ENCODE data around the gene TSSK6. TPM values are rescaled to one million over a fixed set of nuclear protein-coding genes. Genes with fewer than 3 reads are reported as not detected.

TSSK6 gene
- total RNA-seq (ENCODE audit: low replicate concordance): 1.5 and 2.3 TPM in 2 replicates
- long read RNA-seq: 0 reads

DNA sequence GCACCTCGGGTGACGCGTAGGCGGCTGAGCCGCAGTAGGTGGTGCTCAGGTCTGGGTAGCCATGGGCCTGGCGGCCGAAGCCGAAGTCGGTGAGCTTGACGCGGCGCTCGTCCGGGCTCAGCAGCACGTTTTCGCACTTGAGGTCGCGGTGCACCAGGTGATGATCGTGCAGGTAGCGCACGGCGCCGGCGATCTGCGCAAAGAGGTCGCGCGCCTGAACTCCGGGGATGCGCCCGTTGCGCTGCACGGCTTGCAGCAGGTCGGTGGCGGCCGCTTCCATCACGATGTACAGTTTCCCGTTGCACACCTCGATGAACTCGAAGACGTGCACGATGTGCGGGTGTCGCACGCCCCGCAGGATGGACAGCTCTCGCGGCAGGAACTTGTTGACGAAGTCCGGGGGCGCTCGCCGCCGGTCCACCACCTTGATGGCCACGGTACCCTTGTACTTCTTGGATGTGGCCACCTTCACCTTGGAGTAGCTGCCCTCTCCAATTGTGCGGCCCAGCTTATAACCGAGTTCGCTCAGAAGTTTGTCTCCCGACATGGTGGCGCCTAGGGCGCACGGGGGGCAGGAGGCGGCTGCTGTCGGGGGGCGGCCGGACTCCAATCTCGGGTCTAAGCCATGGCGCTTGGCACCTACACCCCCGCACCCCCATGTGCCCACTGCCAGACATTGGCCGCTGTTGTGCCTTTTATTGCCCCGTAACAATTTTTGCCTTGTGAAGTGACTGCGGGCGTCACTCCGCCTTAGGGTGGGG is at the start of gene TSSK6:
TSSK6 (minus strand) TSS at position 668 of the 761 bp plus-strand sequence; CDS start at position 547, 121 bp downstream.
- no peak for DNase-seq (ENCODE audit: extremely low spot score, unreplicated experiment)
- peak within 1 kb of the TSS; percentile 96 for H3K4me3 Mint-ChIP-seq
- H3K36me3 Mint-ChIP-seq: peaks cover 6% of the 10 kb centered on the region
- TF ChIP-seq, protein P1, sequence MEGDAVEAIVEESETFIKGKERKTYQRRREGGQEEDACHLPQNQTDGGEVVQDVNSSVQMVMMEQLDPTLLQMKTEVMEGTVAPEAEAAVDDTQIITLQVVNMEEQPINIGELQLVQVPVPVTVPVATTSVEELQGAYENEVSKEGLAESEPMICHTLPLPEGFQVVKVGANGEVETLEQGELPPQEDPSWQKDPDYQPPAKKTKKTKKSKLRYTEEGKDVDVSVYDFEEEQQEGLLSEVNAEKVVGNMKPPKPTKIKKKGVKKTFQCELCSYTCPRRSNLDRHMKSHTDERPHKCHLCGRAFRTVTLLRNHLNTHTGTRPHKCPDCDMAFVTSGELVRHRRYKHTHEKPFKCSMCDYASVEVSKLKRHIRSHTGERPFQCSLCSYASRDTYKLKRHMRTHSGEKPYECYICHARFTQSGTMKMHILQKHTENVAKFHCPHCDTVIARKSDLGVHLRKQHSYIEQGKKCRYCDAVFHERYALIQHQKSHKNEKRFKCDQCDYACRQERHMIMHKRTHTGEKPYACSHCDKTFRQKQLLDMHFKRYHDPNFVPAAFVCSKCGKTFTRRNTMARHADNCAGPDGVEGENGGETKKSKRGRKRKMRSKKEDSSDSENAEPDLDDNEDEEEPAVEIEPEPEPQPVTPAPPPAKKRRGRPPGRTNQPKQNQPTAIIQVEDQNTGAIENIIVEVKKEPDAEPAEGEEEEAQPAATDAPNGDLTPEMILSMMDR (conservative IDR thresholded peaks at IDR 0.05): no peak
- H3K4me1 Mint-ChIP-seq (ENCODE audit: unreplicated experiment): peaks cover 7% of the 10 kb centered on the region
- no peaks in the 10 kb centered on the region for H3K9me3 Mint-ChIP-seq
- H3K27ac Mint-ChIP-seq: peak within 1 kb of the TSS; percentile 92
- H3K27me3 Mint-ChIP-seq: no peaks in the 10 kb centered on the region

DNA sequence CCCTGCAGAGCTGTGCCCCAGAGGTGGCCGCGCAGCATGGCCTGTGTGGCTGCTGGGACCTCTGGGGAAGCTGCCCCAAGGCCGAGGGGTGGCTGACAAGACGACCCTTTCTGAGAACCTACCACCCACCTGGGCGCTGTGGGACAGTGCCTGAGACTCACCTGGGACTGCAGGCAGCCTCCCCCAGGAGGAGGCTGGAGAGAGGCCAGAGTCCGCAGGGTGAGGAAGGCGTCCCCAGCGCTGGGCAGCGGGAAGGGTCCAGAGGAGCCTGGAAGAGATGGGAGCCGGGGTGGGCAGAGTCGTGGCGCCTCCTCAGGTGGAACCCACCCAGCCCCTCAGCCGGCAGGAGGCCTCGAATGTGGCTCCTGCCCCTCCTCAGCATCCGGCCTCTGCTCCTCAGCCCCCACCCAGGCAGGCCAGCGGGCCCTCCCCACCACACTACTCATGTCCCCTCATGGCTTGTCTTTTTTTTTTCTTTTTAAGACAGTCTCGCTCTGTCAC is 48.0 kb upstream of the TSSK6 start:
- no peaks in the 10 kb centered on the region for H3K27me3 Mint-ChIP-seq
- H3K9me3 Mint-ChIP-seq: no peaks in the 10 kb centered on the region
- DNase-seq (ENCODE audit: extremely low spot score, unreplicated experiment): no peak
- TF ChIP-seq, protein P1 (conservative IDR thresholded peaks at IDR 0.05): no peak
- H3K4me1 Mint-ChIP-seq (ENCODE audit: unreplicated experiment): no peaks in the 10 kb centered on the region
- no peak overlapping the region for H3K4me3 Mint-ChIP-seq
- peaks cover 5% of the 10 kb centered on the region for H3K36me3 Mint-ChIP-seq
- H3K27ac Mint-ChIP-seq: no peak overlapping the region

DNA sequence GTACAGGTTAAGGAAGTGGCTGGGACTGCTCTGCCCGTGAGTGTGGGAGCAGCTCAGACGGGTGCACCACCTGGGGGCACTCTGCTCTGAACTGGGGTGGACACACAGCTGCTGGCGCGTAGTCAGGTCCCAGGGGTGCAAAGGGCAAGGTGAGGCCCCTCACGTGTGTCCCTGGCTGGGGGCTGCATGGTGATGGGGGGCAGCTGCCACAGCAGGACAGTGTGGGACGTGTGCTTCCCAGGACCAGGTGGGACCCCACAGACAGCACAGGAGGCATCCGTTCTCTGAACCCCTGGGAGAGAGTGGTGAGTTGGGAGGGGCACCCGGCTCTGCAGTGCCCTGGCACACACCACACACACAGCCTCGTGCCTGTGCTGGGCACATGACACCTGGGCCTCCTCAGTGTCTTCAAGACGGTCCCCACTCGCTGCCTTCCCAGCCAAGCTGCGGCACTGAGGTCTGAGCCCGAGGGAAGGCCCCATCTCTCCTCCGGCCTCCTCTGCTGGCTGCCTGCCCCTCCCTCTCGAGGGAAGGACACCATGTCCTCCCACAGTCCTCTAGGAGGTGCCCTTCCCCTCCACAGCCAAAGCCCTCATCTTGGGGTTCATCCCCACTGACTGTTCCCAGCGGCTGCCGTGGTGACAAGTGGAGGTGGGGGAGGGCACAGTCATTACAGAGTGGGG is 47.5 kb upstream of the TSSK6 start:
- no peak for DNase-seq (ENCODE audit: extremely low spot score, unreplicated experiment)
- H3K4me1 Mint-ChIP-seq (ENCODE audit: unreplicated experiment): no peaks in the 10 kb centered on the region
- peaks cover 5% of the 10 kb centered on the region for H3K36me3 Mint-ChIP-seq
- H3K27me3 Mint-ChIP-seq: no peaks in the 10 kb centered on the region
- H3K27ac Mint-ChIP-seq: no peak overlapping the region
- TF ChIP-seq, protein P1 (conservative IDR thresholded peaks at IDR 0.05): no peak
- no peaks in the 10 kb centered on the region for H3K9me3 Mint-ChIP-seq
- no peak overlapping the region for H3K4me3 Mint-ChIP-seq

DNA sequence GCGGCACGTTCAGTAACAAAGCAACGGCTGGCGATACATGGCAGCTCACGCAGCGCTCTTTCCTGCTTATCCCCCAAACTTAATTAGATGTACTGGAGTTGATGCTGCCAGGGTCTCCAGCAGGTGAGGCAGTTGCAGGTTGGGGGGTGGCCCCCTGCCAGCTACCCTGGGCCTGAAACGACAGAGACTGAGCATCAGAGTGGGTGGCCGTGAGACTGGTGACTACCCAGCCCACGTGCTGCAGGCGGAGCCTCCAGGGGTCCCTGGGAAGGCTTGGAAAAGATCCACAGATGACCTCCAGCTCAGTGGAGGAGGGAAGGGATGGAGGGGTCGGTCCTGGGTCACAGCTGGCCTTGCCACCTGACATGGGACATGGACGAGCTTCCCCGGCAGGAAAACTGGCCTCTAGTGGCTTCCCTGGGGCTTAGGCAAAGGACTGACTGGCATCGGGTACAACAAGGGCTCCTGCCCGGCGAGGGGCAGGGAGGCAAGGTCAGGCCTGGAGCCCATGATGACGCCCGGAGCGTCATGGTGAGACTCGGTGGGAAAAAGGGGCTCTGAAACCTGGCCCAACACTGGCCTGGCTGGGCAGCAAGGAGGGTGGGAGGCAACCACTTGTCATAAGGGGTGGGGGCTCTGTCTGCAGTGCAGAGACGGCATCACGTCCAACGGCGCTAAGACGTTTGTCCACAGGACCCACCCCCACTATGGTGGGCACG is 46.8 kb upstream of the TSSK6 start:
- Mint-ChIP-seq H3K27ac (no peak overlapping the region), H3K36me3 (peaks cover 5% of the 10 kb centered on the region), H3K4me3 (no peak overlapping the region), H3K4me1 (ENCODE audit: unreplicated experiment) (no peaks in the 10 kb centered on the region), H3K9me3 (no peaks in the 10 kb centered on the region), H3K27me3 (no peaks in the 10 kb centered on the region)
- DNase-seq (ENCODE audit: extremely low spot score, unreplicated experiment): no peak
- TF ChIP-seq, protein P1 (conservative IDR thresholded peaks at IDR 0.05): no peak

DNA sequence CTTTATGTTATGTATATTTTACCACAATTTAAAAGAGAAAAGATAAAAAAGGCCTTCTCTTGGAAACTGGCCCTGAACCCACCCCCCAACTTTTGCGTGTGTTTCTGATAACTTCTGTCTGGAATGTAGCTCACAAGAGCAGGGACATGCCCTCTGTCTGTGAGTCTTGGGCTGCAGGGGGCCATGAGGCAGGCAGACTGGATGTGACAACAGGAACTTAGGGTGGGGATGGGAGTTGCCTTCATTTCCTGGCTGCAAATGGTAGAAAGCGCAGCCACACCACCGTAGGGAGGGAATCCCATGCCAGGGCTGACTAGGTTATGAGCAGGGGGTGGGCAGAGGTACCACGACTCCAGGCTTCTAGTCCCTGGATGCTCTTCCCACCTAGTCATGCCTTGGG is 44.6 kb upstream of the TSSK6 start:
- no peak overlapping the region for H3K4me3 Mint-ChIP-seq
- no peaks in the 10 kb centered on the region for H3K9me3 Mint-ChIP-seq
- no peaks in the 10 kb centered on the region for H3K4me1 Mint-ChIP-seq (ENCODE audit: unreplicated experiment)
- peaks cover under 1% of the 10 kb centered on the region for H3K36me3 Mint-ChIP-seq
- H3K27me3 Mint-ChIP-seq: no peaks in the 10 kb centered on the region
- no peak for DNase-seq (ENCODE audit: extremely low spot score, unreplicated experiment)
- H3K27ac Mint-ChIP-seq: no peak overlapping the region
- TF ChIP-seq, protein P1 (conservative IDR thresholded peaks at IDR 0.05): no peak

All from type B pancreatic cell (in vitro differentiated cells).